Superior temporal gyrus (tissue), 1 donor: Measurements from ENCODE around the gene FAM168B.

Experiments used
- DNase-seq: peaks from one replicate; pipeline ENCODE4 v3.0.0-alpha.2; 2016; ENCODE audit errors: extremely low spot score

Gene FAM168B

GRCh38 chr2:131055169-131056065 is 37.8 kb downstream of the FAM168B start:
- peak; percentile 24 for DNase-seq

- DNase-seq, result no peak
These were observed 38.8 kb downstream of the FAM168B start for GRCh38 chr2:131054488-131054887.

GRCh38 chr2:131052741-131053263 is 40.5 kb downstream of the FAM168B start:
- DNase-seq, result no peak

DNA sequence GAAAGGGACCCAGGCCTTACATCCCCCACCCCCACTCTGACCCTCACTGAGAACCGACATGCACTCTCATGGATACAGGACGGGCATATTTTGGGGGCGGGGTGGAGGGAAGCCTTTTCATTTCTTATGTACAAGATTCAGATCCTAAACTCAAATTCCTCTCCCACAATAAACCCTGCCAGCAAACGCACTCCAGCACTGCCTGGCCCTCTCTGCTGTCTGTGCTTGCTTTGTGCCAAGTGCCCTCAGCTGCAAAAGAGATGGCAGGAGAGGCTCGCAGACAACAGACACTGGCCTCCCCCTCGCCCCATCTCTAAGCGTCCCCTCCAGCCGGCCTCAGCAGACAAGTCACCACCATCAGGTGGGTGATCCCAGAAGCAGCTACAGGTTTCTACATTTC is 42.4 kb downstream of the FAM168B start:
- no peak for DNase-seq

DNA sequence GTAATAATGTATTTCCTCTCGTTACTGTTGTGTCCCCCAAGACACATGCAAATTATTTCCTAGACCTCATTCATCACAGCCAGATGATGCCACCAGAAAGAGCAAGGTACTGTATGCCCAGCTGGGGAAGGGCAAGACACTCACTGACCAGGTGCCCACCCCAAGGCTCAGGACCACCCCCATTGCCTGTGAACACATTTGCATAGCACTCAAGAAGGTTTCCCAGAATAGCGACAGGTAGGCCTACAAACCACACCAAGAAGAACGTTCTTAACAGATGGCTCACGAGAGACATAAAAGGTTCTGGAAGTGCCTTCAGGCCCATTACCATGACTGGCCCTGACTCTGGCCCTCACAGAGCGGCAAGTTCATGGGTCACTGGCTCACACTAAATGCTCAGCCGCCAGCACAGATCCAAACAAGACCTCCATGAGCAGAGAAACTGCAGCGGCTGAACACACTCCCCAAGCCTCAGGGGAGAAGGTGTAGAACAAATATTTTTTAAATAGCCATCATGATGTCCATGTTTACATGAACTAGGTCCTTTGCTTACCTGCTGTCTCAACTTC is 44.0 kb downstream of the FAM168B start:
- no peak for DNase-seq

DNA sequence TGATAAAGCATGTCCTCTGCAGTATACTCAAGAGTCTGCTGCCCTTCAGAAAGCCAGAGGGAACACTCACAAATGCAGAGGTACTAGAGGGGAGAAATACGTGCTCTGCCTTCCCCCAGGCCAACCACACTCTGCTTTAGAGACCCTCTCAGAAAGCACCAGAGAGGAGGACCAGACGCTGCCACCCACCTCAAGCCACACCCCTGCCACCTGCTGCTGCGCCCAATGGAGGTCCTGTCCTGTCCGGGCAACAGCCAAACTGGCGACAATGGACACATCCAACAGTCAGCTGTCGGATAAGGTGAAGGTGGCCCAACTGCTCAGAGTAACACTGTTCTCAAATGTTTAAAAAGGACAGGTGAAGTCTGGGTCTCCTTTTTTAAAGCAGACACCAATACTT is 44.6 kb downstream of the FAM168B start:
- DNase-seq, result no peak

- no peak for DNase-seq
These were observed 45.2 kb downstream of the FAM168B start for GRCh38 chr2:131047920-131048560.

DNA sequence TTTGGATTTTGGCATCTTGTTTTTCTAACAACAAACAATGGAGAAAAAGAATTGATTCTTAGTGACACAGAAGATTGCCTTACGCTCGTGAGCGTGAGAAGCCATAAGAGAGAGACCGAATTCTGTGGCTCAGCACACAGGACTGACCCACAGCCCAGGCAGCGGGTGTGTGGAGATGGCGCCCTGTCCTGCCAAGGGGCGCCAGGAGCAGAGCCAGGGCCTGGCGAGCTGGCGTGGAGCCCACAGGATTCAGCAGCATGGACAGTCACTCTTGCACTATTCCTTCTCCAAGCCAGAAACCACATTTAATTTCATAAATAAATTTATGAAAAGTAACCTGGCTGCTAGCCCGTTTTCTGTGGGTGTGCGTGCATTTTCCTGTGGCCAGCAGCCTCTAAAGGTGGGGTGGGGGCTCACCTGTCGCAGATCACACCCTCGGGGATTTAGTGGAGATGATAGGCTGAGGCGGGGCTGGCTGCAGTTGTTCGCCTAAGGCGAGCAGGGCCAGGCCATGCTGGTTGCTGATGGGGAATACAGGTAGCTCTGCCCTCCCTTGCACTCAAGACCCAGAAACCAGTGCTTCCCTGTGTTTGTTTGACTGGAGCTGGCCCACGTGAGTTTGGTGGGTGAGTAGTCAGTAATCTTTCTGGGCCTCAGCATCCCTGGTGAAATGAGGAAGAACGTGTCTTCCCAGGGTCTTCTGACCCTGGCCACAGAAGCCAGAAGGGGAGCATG is 46.2 kb downstream of the FAM168B start:
- DNase-seq, result no peak

DNA sequence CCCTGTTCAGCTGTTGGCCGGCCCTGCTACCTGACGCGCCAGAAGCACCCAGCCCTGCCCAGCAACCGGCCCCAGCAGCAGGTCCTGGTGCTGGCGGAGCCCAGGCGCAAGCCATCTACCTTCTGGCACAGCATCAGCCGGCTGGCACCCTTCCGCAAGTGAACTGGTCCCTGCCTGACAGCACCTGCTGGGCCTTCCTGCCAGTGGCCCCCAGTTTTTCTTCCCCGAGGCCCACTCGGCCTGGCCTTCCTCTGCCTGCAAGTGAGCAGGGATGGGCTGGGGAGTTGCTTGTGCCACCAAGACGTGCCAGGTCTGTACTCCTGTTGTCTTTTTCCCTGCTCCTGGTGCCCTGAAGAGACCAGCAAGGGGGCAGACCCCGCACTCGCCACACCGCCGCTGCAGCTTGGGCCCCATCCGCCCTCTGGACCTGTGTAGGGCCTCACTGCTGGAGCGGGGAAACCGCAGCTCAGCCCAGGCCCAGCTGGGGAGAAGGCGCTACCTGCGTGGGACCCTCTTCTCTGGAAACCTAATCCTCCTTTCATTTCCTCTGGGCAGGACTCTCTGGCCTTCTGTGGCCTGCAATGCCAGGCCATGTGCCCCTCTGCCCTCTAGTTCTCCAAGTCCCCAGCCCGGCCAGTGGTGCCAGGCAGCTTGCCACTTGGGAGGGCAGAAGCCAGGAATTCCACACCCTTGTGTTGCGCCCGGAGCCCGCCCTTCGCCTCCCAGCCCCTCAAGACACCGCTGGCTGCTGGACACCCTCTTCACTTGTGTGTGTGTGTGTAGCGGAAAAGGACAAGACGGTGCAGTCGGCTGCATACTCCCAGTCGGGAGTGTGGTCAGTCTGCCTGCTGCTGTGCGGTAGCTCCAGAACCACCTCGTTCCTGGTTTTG is 47.0 kb downstream of the FAM168B start:
- DNase-seq, result no peak

- no peak for DNase-seq
These were observed 47.8 kb downstream of the FAM168B start for GRCh38 chr2:131045286-131046027.

GRCh38 chr2:131044757-131045150 is 48.5 kb downstream of the FAM168B start:
- DNase-seq, result no peak

DNA sequence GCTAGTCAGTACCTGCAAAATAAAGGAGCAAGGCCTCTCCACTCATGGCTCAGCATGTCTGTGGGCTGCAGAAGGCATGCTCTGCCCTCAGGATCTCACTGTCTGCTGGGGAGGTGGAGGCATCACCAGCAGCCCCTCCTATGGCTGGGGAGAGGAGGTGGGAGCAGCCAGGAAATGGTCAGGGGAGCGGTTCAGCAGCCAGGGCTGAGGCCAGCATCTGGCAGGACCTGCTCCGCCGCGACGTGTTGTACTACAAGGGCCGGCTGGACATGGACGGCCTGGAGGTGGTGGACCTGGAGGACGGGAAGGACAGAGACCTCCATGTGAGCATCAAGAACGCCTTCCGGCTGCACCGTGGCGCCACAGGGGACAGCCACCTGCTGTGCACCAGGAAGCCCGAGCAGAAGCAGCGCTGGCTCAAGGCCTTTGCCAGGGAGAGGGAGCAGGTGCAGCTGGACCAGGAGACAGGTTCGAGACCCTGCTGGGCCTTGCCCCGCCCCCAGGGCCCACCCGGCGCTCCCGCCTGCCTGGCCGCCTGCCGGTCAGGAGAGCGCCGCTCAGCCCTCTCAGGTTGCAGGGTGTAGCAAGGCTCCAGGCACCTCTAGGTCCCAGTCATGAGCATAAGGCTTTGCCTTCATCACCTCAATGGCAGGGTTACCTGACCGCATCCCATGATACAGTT is 49.0 kb downstream of the FAM168B start:
- no peak for DNase-seq

GRCh38 chr2:131043199-131044074 is 49.8 kb downstream of the FAM168B start:
- no peak for DNase-seq

GRCh38 chr2:131042148-131042775 is 51.0 kb downstream of the FAM168B start:
- no peak for DNase-seq

DNA sequence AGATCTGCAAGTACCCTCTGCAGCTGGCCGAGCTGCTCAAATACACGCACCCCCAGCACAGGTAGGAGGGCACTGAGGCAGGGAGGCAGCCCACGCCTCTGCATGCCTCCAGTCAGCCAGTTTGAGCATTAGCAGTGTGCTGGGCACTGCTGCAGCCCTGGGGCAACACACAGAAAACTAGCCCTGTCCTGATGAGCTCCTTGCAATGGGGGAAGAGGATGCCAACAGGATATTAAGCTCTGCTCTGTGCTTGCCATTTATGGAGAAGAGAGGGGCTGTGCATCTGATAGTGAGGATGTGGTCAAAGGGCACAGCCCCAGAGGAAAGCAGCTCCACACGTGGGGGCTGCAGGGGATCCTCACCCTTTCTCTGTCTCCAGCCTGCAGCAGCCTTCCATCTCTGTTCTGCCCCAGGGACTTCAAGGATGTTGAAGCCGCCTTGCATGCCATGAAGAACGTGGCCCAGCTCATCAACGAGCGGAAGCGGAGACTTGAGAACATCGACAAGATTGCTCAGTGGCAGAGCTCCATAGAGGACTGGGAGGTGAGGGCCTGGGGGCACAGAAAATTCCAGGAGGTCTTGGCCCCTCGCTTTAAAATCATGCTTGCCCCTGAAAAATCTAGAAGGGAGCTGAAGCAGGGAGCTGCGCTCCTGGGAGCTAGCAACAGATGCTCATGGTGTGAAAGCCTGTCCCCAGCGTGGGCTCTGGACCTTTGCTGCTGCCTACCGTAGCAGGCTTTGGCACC is 51.7 kb downstream of the FAM168B start:
- DNase-seq, result no peak

- peak; percentile 7 for DNase-seq
These were observed 52.4 kb downstream of the FAM168B start for GRCh38 chr2:131040661-131041401.
